Activated T-helper 1 cell treated with anti-CD3 and anti-CD28 coated beads, Interleukin-12 subunit alpha, Interleukin-12 subunit beta, Interleukin-2, Interleukin-4 antibody, amounts not matched to agents 30 ng/mL and 10 ng/mL and 1 ng/mL, durations not matched to agents 14 hours and 24 hours and 36 hours (primary cell): ENCODE results near the gene AP2S1. TPM values are rescaled to one million over a fixed set of nuclear protein-coding genes. Genes with fewer than 3 reads are reported as not detected.
A peak's percentile ranks its signal among the peaks of the same experiment; 100 is the strongest.
"Not testable (repeated sequence)": the region's sequence is repeated elsewhere in the genome, so short reads cannot be mapped to it uniquely, and the experiment has no call there.

ENCODE experiments used
- DNase-seq: peaks from one replicate; pipeline ENCODE4 v3.0.0; 2021; ENCODE audit warnings: low spot score
- H3K27ac Mint-ChIP-seq: one replicate; pipeline ENCODE4 v1.8.0; 2021; ENCODE audit warnings: mild to moderate bottlenecking, mixed read lengths
- H3K27me3 Mint-ChIP-seq: one replicate; pipeline ENCODE4 v1.8.0; 2022; ENCODE audit warnings: mild to moderate bottlenecking, moderate library complexity, mixed read lengths; ENCODE audit not compliant: insufficient read depth
- H3K36me3 Mint-ChIP-seq: one replicate; pipeline ENCODE4 v1.8.0; 2021; ENCODE audit warnings: low read depth, mixed read lengths
- H3K4me1 Mint-ChIP-seq: one replicate; pipeline ENCODE4 v1.8.0; 2021; ENCODE audit warnings: low read depth, mixed read lengths
- H3K4me3 Mint-ChIP-seq: one replicate; pipeline ENCODE4 v1.8.0; 2021; ENCODE audit warnings: mild to moderate bottlenecking, moderate library complexity, mixed read lengths
- H3K9me3 Mint-ChIP-seq: one replicate; pipeline ENCODE4 v1.8.0; 2021; ENCODE audit warnings: mixed read lengths
- intact Hi-C: fragments of 100-400 bp; cut with micrococcal nuclease; formaldehyde crosslinking; loops from one replicate; pipeline ENCODE4 v1.15.1; 2024
- total RNA-seq: library from RNA; stranded (reverse); gene quantifications from 2 replicates; pipeline ENCODE4 v1.2.3, GENCODE V29; 2022

Gene AP2S1
- total RNA-seq, 1 donor from 2014 or later, result 98.1 TPM

- Mint-ChIP-seq H3K4me3 (no peak overlapping the region), H3K4me1 (peaks cover 30% of the 10 kb centered on the region), H3K9me3 (peaks cover 4% of the 10 kb centered on the region), H3K27me3 (no peaks in the 10 kb centered on the region), H3K36me3 (peaks cover 5% of the 10 kb centered on the region), H3K27ac (no peak overlapping the region)
- intact Hi-C loops, result loop anchor here (5.0 kb wide), 2 partner anchors 365 to 410 kb away; partner anchors contain the start of gene INAFM1
- no peak for DNase-seq
Measured at GRCh38 chr19:46862503-46862834, 11.8 kb upstream of the AP2S1 start.

DNA sequence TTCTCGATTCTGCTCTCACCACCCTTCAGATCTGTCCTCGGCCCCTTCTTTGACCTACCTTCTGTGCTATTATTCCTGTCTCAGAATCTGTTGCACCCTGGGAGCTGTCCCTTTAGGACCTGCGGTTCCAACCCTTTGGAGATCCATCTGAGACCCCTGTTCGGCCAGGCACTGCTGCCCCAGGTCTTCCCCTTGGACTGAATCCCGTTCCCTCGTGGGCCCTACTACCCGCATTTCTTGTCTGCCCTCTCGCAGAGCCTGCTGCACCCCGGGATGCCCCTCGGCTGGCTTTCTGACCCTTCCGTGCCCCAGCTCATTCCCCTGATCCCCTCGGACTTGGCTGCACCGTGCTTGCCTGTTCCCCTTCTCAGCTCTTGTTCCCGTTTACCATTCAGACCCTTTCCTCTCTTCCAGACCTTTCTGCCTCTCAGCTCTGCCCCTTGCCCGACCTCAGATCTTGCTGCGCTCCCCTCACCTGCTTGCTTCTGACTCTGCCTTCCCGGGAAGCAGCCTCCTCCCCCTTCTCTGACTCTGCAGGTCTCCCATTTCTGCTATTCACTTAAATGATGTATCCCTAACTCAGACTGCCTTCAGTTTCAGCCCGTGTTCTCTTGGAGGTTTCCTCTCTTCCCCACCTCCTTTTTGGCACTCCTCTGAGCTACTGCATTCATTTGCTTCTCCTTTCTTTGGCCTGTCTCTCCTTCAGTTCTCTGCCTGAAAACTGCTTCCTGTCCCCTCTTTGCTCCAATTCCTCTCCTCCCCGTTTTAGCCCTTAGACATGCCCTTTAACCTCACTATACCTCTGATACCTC, 11.3 kb upstream of the AP2S1 start:
- Mint-ChIP-seq H3K27me3 (no peaks in the 10 kb centered on the region), H3K9me3 (peaks cover 4% of the 10 kb centered on the region), H3K4me3 (no peak overlapping the region), H3K36me3 (peaks cover 5% of the 10 kb centered on the region), H3K27ac (no peak overlapping the region), H3K4me1 (peaks cover 25% of the 10 kb centered on the region)
- intact Hi-C loops, result loop anchor here (1.0 to 5.0 kb wide), 5 partner anchors 55 to 410 kb away; partner anchors contain the start of gene INAFM1
- no peak for DNase-seq

DNA sequence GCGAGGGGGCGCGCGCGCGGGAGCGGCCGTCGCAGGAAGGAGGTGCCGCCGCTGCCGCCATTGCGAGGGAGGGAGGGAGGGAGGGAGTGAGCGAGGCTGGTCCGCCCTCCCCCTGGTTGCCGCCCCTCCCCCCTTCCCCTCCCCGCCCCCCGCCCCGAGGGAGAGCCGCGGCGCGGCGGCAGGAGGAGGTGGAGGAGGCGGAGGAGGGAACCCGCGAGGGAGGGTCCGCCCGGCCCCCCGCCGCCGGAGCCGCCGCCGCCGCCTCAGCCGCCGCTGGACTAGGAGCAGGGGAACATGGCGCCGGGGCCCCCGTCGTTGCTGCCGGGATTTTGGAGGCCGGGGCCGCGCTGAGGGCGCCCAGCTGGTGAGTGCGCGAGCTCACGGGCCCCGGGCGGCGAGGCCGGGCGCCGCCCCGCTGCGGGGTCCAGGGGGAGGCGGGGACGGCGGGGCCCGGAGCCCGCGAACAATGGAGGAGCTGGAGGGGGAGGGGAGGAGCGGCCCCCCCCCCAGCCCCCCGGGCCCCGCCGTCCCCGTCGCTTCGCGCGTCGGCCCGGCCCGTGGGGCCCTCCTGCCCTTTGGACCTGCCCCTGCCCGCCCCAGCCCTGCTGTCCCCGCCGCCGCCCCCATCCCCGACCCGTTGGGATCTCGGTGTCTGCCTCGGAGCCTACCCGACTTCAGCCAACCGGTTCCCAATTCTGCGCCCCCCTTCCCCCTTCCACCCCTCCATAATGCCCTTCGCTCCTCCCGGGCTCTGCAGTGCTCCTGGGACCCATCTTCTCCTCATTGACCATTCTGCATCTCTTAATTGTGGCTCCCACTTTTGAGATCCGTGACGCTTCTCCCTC, 10.4 kb upstream of the AP2S1 start, which contains the start of gene ARHGAP35:
Gene ARHGAP35, plus strand, starts transcription at position 152 of the 845 bp plus-strand sequence. CDS start 57,679 bp downstream, outside the sequence.
- Mint-ChIP-seq H3K27ac (peak within 1 kb of the TSS; percentile 97), H3K36me3 (peaks cover 4% of the 10 kb centered on the region), H3K27me3 (no peaks in the 10 kb centered on the region), H3K4me3 (peak within 1 kb of the TSS; percentile 92), H3K9me3 (peaks cover 4% of the 10 kb centered on the region), H3K4me1 (peaks cover 25% of the 10 kb centered on the region)
- intact Hi-C loops, result loop anchor here (1.0 to 5.0 kb wide), 11 partner anchors 10 to 654 kb away; partner anchors contain the start of genes INAFM1, NAPA, PRKD2 and SLC1A5
- DNase-seq, result no peak

DNA sequence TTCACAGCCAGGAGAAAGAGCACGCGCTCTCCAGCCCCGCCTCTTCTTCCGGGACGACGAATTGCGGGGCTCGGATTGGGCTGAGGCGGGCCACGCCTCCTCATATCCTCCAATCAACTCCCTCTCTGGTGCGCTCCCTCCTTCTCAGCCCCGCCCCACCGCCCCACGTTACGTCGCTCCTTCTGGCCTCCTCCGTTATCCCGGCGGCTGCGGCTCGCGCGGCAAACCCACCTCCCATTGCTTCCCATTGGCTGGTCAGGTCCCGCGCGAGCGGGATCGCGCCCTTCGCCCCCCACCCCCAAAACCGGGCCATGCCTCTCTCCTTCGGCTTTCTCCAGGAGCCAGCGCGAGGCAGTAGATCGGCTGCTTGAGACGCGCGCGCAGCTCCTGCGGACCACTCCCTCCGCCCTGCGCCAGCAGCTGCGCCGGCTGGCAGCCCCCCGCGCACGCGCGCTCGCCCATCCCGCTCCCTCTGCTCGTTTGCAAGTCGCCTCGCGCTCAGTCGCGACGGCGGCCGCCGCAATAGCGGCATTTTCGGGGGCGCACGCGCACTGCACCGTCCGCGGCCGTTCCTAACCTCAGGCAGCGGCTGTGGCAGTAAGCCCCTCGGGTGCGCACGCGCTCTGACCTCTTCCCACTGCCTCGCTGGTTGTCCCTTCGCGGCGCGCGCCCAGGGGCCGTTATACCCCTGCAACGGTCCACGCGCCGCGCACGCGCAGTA, 9.6 kb upstream of the AP2S1 start:
- DNase-seq, result peak; percentile 97
- Mint-ChIP-seq H3K36me3 (peaks cover 4% of the 10 kb centered on the region), H3K27me3 (no peaks in the 10 kb centered on the region), H3K4me1 (peaks cover 25% of the 10 kb centered on the region), H3K4me3 (peak overlapping the region; percentile 92), H3K9me3 (peaks cover 4% of the 10 kb centered on the region), H3K27ac (peak overlapping the region; percentile 97)
- intact Hi-C loops, result loop anchor here (1.0 to 5.0 kb wide), 10 partner anchors 9 to 655 kb away; partner anchors contain the start of genes INAFM1, NAPA, PRKD2 and SLC1A5

GRCh38 chr19:46859637-46860124, 9.0 kb upstream of the AP2S1 start:
- no peak for DNase-seq
- Mint-ChIP-seq H3K36me3 (peaks cover 4% of the 10 kb centered on the region), H3K4me3 (peak overlapping the region; percentile 92), H3K9me3 (peaks cover 4% of the 10 kb centered on the region), H3K27ac (peak overlapping the region; percentile 97), H3K27me3 (no peaks in the 10 kb centered on the region), H3K4me1 (peaks cover 19% of the 10 kb centered on the region)
- intact Hi-C loops, result loop anchor here (1.0 to 10.0 kb wide), 11 partner anchors 8 to 1685 kb away; partner anchors contain the start of genes BLOC1S3, INAFM1, NAPA and PRKD2

- peak overlapping the region; percentile 65 for H3K4me3 Mint-ChIP-seq
Measured at GRCh38 chr19:46856062-46857022, 5.7 kb upstream of the AP2S1 start.

DNA sequence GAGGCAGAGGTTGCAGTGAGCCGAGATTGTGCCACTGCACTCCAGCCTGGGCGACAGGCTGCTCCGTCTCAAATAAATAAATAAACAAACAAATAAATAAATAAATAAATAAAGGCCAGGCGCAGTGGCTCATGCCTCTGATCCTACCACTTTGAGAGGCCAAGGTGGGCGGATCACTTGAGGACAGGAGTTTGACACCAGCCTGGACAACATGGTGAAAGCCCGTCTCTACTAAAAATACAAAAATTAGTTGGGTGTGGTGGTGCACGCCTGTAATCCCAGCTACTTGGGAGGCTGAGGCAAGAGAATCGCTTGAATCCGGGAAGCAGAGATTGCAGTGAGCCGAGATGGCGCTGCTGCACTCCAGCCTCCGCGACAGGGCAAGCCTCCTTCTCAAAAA, 4.1 kb upstream of the AP2S1 start:
- H3K27ac Mint-ChIP-seq, H3K36me3 Mint-ChIP-seq, H3K9me3 Mint-ChIP-seq, H3K4me3 Mint-ChIP-seq, DNase-seq, H3K27me3 Mint-ChIP-seq: not testable (repeated sequence)
- intact Hi-C loops, result loop anchor here (10.0 kb wide), 1 partner anchor 1680 kb away; the partner anchor contains the start of genes BLOC1S3 and TRAPPC6A
- H3K4me1 Mint-ChIP-seq, result peaks cover 23% of the 10 kb centered on the region

More at GRCh38 chr19:46856062-46857022, 5.7 kb upstream of the AP2S1 start:
- Mint-ChIP-seq H3K27me3 (peaks cover 6% of the 10 kb centered on the region), H3K9me3 (peaks cover 4% of the 10 kb centered on the region), H3K27ac (peak overlapping the region; percentile 96), H3K4me1 (peaks cover 17% of the 10 kb centered on the region), H3K36me3 (peaks cover 4% of the 10 kb centered on the region)
- intact Hi-C loops, result loop anchor here (1.0 to 10.0 kb wide), 4 partner anchors 68 to 1682 kb away; partner anchors contain the start of genes BLOC1S3, SLC1A5 and TRAPPC6A
- DNase-seq, result peak; percentile 88

DNA sequence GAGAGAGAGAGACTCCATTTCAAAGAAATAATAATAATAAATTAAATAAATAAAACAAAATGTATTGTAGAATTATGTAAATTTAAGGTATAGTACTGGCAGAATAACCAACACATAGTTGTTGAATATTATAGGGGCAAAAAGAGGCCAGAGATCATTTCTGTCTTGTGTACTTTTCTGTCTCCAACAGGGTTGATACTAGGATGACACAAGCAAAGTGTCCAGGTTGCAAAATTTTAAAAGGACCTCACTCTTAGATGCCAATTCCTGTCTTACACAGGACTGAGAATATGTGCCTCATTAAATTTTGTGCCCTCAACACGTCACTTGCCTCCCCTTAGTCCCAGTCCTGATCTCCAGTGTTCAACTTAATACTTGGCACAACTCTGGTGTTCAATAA, 2.2 kb upstream of the AP2S1 start:
- H3K4me3 Mint-ChIP-seq, result no peak overlapping the region
- DNase-seq, result no peak
- H3K4me1 Mint-ChIP-seq, result peaks cover 29% of the 10 kb centered on the region
- intact Hi-C loops, result loop anchor here (10.0 kb wide), 1 partner anchor 1678 kb away; the partner anchor contains the start of genes BLOC1S3 and TRAPPC6A
- peaks cover under 1% of the 10 kb centered on the region for H3K36me3 Mint-ChIP-seq
- peaks cover 6% of the 10 kb centered on the region for H3K27me3 Mint-ChIP-seq
- H3K27ac Mint-ChIP-seq, result no peak overlapping the region
- H3K9me3 Mint-ChIP-seq, result no peaks in the 10 kb centered on the region

DNA sequence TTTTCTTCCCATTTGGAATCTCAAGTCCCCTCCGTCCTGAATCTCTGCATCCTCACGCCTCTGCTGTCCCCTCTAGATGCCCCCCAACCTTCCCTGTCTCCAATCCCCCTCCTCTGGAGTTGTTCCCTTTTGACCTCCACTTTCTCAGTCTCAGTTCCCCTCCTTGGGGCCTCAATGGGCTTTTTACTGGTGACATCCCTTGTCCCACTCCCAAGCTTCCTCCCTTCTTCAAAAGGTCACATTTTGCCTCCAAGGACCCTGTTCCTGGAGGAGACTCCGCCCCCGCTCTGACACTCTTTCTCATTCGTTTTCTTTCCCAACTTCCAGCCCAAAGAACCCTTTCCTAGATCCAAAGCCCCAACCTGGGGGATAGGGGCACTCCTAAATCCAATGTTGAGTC, 1.0 kb downstream of the AP2S1 start:
- Mint-ChIP-seq H3K9me3 (no peaks in the 10 kb centered on the region), H3K27ac (peak overlapping the region; percentile 86), H3K4me3 (peak overlapping the region; percentile 92), H3K4me1 (peaks cover 24% of the 10 kb centered on the region), H3K36me3 (peaks cover 7% of the 10 kb centered on the region), H3K27me3 (peaks cover 6% of the 10 kb centered on the region)
- intact Hi-C loops, result loop anchor here (1.0 to 10.0 kb wide), 6 partner anchors 9 to 1675 kb away; partner anchors contain the start of genes BLOC1S3, CALM3, SLC1A5 and TMEM160
- no peak for DNase-seq

DNA sequence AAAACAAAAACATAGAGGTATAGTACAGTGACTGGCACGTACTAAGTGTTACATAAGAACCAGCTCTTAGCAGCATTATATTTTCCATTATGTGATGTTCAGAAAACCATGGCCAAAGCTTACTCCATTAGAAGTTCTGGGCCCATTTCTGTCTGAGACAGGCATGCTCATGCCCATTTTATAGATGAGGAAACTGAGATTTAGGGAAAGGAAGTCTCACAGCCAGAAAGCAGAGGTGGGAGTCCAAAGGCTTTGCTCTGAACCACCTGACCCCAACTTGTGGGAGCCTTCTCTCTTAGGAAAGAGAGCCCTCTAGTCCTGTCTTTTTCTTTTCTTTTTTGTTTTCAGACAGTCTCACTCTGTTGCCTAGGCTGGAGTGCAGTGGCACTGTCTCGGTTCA, 2.3 kb downstream of the AP2S1 start:
- no peaks in the 10 kb centered on the region for H3K9me3 Mint-ChIP-seq
- no peak for DNase-seq
- H3K36me3 Mint-ChIP-seq, result peaks cover 11% of the 10 kb centered on the region
- intact Hi-C loops, result no loop called here
- H3K4me3 Mint-ChIP-seq, result no peak overlapping the region
- peaks cover 24% of the 10 kb centered on the region for H3K4me1 Mint-ChIP-seq
- no peak overlapping the region for H3K27ac Mint-ChIP-seq
- peaks cover 4% of the 10 kb centered on the region for H3K27me3 Mint-ChIP-seq

- H3K27ac Mint-ChIP-seq, result no peak overlapping the region
- peaks cover 24% of the 10 kb centered on the region for H3K4me1 Mint-ChIP-seq
- H3K27me3 Mint-ChIP-seq, result peaks cover 3% of the 10 kb centered on the region
- DNase-seq, result no peak
- H3K36me3 Mint-ChIP-seq, result peaks cover 18% of the 10 kb centered on the region
- H3K4me3 Mint-ChIP-seq, result peak overlapping the region; percentile 39
- no peaks in the 10 kb centered on the region for H3K9me3 Mint-ChIP-seq
- intact Hi-C loops, result no loop called here
Measured at GRCh38 chr19:46847528-46847927, 3.1 kb downstream of the AP2S1 start.
